Measurements from ENCODE around the gene RAB12. TPM values are rescaled to one million over a fixed set of nuclear protein-coding genes. Genes with fewer than 3 reads are reported as not detected.

The RAB12 gene
- total RNA-seq, 1 experiment from 2014 or later = 79.4 TPM

DNA sequence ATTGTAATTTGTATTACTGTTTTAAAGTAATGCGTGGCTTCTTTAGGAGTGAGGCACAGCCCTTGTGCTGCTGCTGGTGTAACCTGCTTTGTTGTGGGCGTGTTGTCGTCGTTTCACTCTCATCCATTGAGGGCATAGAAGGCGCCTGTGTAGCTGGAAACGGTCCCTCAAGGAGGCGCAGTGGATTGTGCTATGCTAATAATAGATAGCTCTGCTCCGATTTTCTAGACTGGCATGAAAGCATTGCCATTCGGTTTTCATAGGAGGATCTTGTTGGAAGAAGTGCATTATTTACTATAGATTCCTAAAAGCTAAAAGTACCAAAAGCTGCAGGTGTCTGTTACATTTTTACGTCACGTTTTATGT lies 17.9 kb downstream of the RAB12 start:
- Histone ChIP-seq H3K9me2 (ENCODE audit: insufficient read depth) (no peaks in the 10 kb centered on the region), H3K4me2 (no peak overlapping the region), H3K4me3 (no peak overlapping the region), H3K9me3 (ENCODE audit: insufficient read depth, low read depth) (peaks cover 1% of the 10 kb centered on the region; the same call in 1 of the 2 replicates), H2AFZ (no peak overlapping the region), H4K20me1 (ENCODE audit: insufficient read depth) (peaks cover 54% of the 10 kb centered on the region), H3K27me3 (ENCODE audit: insufficient read depth, low read depth) (no peaks in the 10 kb centered on the region), H3K27ac (no peak overlapping the region), H3F3A (ENCODE audit: insufficient read depth, low read depth) (no peaks in the 10 kb centered on the region), H3K36me3 (ENCODE audit: low read depth) (peaks cover 43% of the 10 kb centered on the region; the same call in 1 of the 2 replicates), H3K79me2 (ENCODE audit: low read depth) (peaks cover 72% of the 10 kb centered on the region), H3K4me1 (replicated peaks; ENCODE audit: insufficient read depth) (peaks cover 11% of the 10 kb centered on the region)
- POLR2A ChIA-PET (ENCODE audit: unreplicated experiment) = no interaction called here
- intact Hi-C loops (cut with micrococcal nuclease; ENCODE audit: unreplicated experiment) = no loop called here
- no TSS peak for BruUV-seq (replicated peaks)
- TF ChIP-seq EZH2 (IDR thresholded peaks at IDR 0.05; ENCODE audit: low read depth) = no peak
- TF ChIP-seq, protein P1, sequence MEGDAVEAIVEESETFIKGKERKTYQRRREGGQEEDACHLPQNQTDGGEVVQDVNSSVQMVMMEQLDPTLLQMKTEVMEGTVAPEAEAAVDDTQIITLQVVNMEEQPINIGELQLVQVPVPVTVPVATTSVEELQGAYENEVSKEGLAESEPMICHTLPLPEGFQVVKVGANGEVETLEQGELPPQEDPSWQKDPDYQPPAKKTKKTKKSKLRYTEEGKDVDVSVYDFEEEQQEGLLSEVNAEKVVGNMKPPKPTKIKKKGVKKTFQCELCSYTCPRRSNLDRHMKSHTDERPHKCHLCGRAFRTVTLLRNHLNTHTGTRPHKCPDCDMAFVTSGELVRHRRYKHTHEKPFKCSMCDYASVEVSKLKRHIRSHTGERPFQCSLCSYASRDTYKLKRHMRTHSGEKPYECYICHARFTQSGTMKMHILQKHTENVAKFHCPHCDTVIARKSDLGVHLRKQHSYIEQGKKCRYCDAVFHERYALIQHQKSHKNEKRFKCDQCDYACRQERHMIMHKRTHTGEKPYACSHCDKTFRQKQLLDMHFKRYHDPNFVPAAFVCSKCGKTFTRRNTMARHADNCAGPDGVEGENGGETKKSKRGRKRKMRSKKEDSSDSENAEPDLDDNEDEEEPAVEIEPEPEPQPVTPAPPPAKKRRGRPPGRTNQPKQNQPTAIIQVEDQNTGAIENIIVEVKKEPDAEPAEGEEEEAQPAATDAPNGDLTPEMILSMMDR (conservative IDR thresholded peaks at IDR 0.05) = no peak
- DNase-seq = no peak
- CTCF ChIA-PET = no interaction called here

- H3K9me3 ChIP-seq (ENCODE audit: insufficient read depth, low read depth) = no peaks in the 10 kb centered on the region
- DNase-seq = no peak
- peaks cover 68% of the 10 kb centered on the region for H3K79me2 ChIP-seq (ENCODE audit: low read depth)
- no peaks in the 10 kb centered on the region for H3K27me3 ChIP-seq (ENCODE audit: insufficient read depth, low read depth)
- H3F3A ChIP-seq (ENCODE audit: insufficient read depth, low read depth) = no peaks in the 10 kb centered on the region
- H3K4me1 ChIP-seq (replicated peaks; ENCODE audit: insufficient read depth) = peaks cover 11% of the 10 kb centered on the region
- no peaks in the 10 kb centered on the region for H3K9me2 ChIP-seq (ENCODE audit: insufficient read depth)
- no TSS peak for BruUV-seq (replicated peaks)
- H3K36me3 ChIP-seq (ENCODE audit: low read depth) = 0 out of 2 replicates have a peak, but pooled peaks cover 40% of the 10 kb centered on the region
- H3K4me2 ChIP-seq = no peak overlapping the region
- intact Hi-C loops (cut with micrococcal nuclease; ENCODE audit: unreplicated experiment) = no loop called here
- H4K20me1 ChIP-seq (ENCODE audit: insufficient read depth) = peaks cover 54% of the 10 kb centered on the region
- TF ChIP-seq EZH2 (IDR thresholded peaks at IDR 0.05; ENCODE audit: low read depth) = no peak
- TF ChIP-seq, protein P1 (conservative IDR thresholded peaks at IDR 0.05) = no peak
- H2AFZ ChIP-seq = no peak overlapping the region
- H3K27ac ChIP-seq = no peak overlapping the region
- ChIA-PET CTCF (no interaction called here), POLR2A (ENCODE audit: unreplicated experiment) (no interaction called here)
- no peak overlapping the region for H3K4me3 ChIP-seq
These were observed 18.3 kb downstream of the RAB12 start for GRCh38 chr18:8627540-8627939.

DNA sequence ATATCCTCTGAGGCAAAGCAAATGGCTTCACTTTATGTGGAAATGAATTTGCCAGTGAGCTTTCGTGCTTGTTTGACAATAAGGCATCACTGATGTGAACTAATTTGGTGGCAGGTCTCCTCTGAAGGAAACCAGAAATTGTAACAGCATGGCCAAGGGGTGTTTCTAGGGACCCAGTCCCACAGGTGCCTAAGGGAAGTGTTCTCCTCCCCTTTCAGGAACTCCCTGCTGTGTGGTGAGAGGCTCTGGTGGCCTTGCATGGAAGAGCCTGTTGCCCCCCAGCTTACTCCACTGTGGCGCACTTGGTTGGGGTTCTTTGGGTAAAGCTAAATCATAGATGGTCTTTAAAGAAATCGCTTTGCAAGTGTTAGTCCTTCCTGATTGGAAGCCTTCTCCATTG lies 20.4 kb downstream of the RAB12 start:
- TF ChIP-seq EZH2 (IDR thresholded peaks at IDR 0.05; ENCODE audit: low read depth) = no peak
- TF ChIP-seq, protein P1 (conservative IDR thresholded peaks at IDR 0.05) = no peak
- POLR2A ChIA-PET (ENCODE audit: unreplicated experiment) = no interaction called here

More for the DNA sequence above, 20.4 kb downstream of the RAB12 start:
- Histone ChIP-seq H3K79me2 (ENCODE audit: low read depth) (peaks cover 56% of the 10 kb centered on the region), H2AFZ (no peak overlapping the region), H3K4me2 (no peak overlapping the region), H3K9me3 (ENCODE audit: insufficient read depth, low read depth) (no peaks in the 10 kb centered on the region), H3K4me1 (replicated peaks; ENCODE audit: insufficient read depth) (no peaks in the 10 kb centered on the region), H4K20me1 (ENCODE audit: insufficient read depth) (peaks cover 45% of the 10 kb centered on the region), H3K27ac (no peak overlapping the region), H3F3A (ENCODE audit: insufficient read depth, low read depth) (no peaks in the 10 kb centered on the region), H3K9me2 (ENCODE audit: insufficient read depth) (no peaks in the 10 kb centered on the region), H3K4me3 (no peak overlapping the region), H3K36me3 (ENCODE audit: low read depth) (0 out of 2 replicates have a peak, but pooled peaks cover 33% of the 10 kb centered on the region), H3K27me3 (ENCODE audit: insufficient read depth, low read depth) (no peaks in the 10 kb centered on the region)
- CTCF ChIA-PET = no interaction called here
- intact Hi-C loops (cut with micrococcal nuclease; ENCODE audit: unreplicated experiment) = no loop called here
- DNase-seq = no peak
- no TSS peak for BruUV-seq (replicated peaks)
